Right renal pelvis (tissue), 4 donors: ENCODE data around the gene MN1. TPM values are rescaled to one million over a fixed set of nuclear protein-coding genes. Genes with fewer than 3 reads are reported as not detected.
"Not testable (repeated sequence)": the region's sequence is repeated elsewhere in the genome, so short reads cannot be mapped to it uniquely, and the experiment has no call there.

Experiments used
- DNase-seq, 4 donors: peaks; one replicate each; pipeline ENCODE4 v3.0.0-alpha.2; 2013; ENCODE audit warnings: low read depth in 4 of 4, low spot score in 3 of 4, missing footprints in 1 of 4
- polyA plus RNA-seq, 4 donors: library from polyadenylated mRNA; unstranded; fragments of 120-200 nt; gene quantifications; one replicate each; pipeline ENCODE4 v1.2.1, GENCODE V29; 2013; ENCODE audit not compliant: insufficient read length in 4 of 4

MN1 gene
- polyA plus RNA-seq, 4 donors = 6.7 to 10.2 (median 8.3) TPM

- no peak for DNase-seq
Measured at GRCh38 chr22:27746918-27747317, 54.6 kb downstream of the MN1 start.

DNA sequence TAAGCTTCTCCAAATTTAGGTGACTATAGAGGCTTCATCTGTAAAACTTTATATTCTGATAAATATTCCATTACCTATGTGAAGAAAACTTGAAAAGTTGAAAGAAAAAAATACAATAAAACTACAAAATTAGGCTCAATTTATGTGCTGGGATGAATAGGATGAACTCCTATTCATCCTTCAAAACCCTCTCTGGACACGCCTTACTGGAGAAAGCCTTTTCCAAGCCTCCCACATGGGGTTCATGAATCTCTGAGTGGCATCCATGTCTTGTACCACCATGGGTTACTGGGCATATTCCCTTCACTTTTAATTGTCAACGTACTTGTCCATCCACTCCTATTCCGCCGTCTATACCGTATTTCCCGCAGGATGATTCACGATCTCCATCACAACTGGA is 55.7 kb downstream of the MN1 start:
- no peak for DNase-seq

DNA sequence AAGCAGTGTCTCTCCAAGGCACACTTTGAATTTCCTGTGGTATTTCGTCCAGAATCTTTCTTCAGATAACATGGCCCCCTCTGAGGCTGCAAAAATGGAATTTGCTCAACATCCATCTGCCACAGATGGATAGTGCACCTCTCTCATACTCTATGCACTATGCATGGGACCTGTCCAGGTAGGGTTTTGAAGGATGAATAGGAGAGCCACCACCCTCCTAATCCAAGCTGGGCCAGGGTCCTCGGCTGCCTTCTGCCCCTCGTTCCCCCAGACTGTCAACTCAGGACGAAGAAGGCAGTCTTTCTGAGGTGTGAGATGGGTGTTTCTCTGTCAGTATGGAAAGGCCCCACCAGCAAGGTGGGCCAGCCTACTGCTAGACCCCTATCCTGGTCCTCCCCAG is 56.4 kb downstream of the MN1 start:
- no peak for DNase-seq

- not testable (repeated sequence) for DNase-seq
Measured at GRCh38 chr22:27744078-27744477, 57.5 kb downstream of the MN1 start.

DNA sequence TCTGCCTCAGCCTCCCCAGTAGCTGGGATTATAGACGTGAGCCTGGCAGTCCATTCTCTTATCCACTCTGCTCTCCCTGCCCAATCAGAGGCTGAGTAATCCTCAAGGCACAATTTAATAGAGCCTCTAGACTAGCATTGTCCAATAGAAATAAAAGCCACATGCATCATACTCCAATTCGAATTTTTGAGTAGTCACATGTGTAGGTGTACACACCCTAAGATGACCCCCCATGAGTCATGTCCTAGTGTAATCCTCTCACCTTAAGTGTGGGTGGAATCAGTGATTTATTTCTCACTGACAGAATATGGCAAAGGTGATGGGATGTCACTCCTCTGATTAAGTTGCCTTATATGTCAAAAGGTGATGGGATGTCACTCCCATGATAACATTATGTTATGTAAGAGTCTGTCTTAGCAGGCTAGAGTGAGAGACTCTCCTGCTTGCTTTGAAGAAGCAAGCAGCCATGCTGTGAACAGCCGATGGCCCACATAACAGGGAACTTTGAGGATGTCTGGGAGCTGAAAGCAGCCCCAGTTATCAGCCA is 61.3 kb downstream of the MN1 start:
- DNase-seq = no peak

GRCh38 chr22:27737521-27737920 is 64.0 kb downstream of the MN1 start:
- DNase-seq = no peak

DNA sequence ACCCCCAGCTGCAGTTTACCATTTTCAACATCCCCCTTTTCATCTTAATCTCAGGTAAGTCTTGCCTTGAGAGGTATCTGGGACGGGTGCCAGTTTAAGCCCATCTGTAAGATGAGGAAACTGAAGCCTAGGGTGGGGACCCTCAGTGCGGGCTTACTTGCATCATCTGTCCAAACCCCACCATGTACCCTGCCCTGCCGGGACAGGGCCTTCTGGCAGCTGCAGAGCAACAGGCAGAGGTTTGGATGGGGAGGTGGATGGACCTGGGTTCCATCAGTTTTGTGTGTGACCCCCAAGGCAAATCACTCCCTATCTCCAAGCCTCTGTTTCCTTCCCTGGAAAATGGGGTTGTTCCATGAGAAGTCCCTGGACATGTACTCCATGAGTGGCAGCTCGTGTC is 67.5 kb downstream of the MN1 start:
- DNase-seq = no peak

DNA sequence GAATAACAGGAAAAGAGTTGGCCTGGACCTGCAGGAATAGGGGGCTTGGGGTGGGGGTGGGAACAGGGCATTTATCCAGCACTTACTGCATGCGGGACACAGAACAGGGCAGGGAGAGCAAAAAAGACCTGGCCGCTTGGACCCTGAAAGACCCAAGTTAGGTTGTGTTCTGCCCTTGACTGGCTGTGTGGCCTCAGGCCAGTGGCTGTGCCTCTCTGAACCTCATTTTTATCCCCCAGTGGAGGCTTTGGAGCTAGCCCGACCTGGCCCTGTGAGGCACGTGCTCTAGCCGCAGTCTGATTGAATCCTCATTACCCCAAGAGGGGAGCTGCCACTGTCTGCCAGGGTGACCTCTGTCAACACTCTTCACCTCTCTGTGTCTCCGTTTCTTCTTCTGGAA is 68.7 kb downstream of the MN1 start:
- no peak for DNase-seq

DNA sequence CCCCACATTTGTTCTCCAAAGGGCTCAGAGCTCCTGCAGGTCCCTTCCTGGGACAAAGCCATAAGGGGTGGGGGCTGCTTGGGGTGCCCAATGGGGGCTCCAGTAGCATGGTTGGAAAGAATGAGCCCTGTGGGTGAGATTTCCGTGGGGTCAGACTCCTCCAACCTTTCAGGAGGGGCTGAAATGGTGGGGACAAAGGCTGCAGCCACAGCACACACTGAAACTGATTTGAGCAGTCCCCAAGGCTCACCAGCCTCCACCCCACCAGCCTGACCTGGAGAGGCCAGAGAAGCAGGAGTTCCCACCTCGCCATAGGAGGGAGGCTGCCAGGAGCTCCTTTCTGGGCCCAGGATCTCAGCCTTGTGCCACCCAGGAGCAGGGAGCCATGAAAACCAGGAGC is 69.2 kb downstream of the MN1 start:
- no peak for DNase-seq

DNA sequence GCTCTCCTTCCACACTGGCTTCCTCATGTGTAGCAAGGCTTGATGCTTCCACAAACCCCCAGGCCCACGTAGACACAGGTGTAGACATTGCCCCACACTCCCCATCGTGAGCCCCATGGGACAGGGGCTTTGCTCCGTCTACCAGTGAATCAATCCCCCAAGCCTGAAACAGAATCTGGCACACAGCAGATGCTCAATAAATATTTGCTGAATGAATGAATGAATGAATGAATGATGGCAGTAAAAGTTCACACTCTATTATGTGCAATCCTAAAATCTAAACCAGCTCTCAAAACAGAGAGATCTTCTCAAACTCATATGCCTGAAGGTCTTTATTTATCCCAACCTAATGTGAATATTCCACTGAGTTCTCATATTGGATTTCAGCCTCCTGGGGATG is 69.9 kb downstream of the MN1 start:
- no peak for DNase-seq

DNA sequence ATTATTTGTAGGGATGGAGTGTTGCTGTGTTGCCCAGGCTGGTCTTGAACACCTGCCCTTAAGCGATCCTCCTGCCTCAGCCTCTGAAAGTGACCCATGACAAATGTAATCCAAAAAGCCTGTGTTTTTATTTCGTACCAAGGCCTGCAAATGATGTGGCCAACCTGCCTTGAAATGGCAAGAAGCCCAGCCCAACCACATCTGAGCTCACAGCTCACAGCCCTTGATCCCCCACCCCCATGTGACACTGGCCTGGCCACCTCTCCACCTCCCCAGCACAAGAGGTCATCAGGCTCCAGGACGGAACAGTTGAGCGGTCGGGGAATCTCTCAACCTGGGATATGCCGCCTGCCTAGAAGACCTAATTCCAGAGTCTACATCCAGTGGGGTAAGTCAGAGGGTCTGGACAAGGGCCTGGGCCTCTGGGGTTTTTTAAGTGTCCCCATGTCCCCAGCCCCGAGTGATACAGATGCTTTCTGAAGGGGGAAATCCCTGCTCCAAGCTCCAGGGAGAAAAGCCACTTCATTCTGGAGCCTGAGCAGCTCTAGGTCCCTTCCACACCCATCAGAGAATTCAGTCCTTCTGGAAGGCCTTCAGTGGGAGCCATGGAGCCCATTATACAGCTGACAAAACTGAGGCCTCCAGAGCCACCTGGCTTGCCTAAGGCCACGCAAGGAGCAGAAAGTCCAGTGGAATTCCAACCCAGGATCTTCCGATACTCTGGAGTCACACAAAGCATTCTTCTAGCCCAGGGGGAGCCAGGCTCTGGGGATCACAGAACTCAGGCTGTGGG is 70.7 kb downstream of the MN1 start:
- DNase-seq = no peak

DNA sequence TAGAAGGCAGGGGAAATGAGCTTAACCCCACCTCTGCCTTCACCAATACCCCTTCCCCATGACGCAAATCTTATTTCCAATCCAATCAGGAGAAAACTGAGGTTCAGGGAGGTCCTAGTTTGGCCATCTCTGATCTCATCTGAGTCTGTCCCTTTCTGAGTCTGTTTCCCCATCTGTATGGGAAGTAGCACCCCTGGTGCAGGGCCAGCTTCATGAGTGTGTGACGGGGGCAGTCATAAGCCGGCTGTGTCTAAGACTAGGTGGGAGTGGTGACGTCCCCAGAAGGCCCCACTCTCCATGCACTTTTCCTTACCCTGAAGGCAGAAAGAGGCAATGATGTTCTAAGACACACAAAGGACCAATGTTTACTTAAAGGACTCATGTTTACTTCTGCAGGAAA is 72.3 kb downstream of the MN1 start:
- DNase-seq = no peak

DNA sequence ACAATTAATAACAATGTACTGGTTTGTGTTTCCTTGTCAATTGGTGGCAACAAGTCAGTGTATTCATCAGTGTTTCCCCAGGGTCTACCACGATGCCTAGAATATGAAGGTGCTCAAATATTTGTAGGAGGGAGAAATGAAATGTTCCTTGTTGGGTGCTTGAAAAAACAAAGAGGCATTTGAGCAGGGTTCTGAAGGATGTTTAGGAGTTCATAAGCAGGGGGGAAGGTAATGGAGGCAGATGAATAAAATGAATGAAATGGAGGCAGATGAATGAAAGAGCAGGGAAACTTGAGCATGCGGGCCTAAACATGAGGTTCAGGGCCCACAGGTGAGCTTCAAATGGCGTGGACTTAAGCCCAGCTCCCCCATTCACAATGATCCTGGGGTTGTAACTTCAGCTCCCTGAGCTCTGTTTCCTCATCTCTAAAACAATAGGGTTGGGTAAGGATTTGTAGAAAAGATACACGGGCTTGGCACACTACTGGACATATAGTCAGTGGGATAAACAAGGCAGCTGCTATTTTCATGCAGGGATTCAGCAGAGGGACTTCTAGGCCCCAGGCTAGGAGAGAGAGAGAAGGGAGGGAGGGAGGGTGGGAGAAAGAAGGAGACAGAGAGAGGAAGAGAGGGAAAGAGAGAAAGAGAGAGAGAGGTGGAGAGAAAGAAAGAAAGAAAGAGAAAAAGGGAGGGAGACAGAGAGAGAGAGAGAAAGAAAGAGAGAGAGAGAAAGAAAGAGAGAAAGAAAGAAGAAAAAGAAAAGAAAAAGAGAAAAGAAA is 73.7 kb downstream of the MN1 start:
- no peak for DNase-seq

GRCh38 chr22:27726686-27727449 is 74.7 kb downstream of the MN1 start:
- peak in 3 of 4 donors; percentile 51 to 63 (median 56) for DNase-seq

DNA sequence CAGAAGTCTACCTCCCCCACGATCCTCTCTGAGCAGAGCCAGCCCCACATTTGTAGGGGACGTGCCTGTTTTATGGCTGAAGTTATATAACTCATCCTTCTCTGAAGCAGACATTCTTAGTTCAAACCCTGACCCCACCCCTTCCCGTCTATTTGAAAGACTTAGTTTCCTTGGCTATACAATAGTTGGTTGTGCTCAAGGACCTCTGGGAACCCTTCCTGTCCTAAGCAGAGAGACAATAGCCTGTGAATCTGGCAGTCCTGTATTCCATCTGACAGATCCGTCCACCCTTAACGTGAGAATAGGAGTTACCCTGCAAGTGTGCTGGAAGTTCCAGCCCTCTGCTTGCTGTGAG is 75.2 kb downstream of the MN1 start:
- DNase-seq = no peak

GRCh38 chr22:27725661-27726060 is 75.9 kb downstream of the MN1 start:
- no peak for DNase-seq

DNA sequence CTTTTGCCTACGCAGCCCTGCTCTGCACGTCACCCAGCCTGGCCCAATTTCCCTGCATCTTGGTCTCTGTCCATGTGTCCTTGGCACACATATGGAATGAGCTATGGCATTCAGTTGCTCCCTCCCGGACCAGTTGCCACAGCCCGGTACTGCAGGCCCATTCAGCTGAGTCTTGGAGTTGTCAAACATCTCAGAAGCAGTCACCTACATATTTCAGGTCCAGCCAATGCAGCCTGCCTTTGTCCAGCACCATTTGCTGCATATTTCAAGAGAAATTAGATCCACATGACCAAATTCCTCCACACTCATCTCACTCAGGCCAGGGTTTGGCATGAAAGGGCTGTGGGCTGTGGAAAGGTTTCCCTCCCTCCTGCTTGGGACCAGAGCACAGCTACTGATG is 76.8 kb downstream of the MN1 start:
- DNase-seq = no peak

- no peak for DNase-seq
Measured at GRCh38 chr22:27724157-27724556, 77.4 kb downstream of the MN1 start.

DNA sequence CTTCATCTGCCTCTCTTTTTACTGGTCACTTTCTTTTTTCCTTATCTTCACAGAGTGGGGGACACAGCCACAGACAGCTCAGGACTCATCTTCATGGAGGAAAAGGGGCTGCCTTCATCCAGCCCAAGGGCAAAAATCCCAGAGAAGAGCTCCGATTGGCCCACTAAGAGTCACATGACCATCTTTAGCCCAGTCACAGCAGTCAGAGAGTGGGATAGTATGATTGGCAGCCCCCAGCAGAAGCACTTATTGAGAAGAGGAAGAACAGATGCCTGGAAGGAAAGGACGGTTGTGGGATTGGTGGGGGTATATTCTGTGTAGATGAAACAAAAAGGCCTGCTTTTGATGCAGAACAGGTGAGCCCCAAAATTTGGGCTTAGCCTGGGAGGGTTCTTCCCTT is 77.8 kb downstream of the MN1 start:
- DNase-seq = no peak

DNA sequence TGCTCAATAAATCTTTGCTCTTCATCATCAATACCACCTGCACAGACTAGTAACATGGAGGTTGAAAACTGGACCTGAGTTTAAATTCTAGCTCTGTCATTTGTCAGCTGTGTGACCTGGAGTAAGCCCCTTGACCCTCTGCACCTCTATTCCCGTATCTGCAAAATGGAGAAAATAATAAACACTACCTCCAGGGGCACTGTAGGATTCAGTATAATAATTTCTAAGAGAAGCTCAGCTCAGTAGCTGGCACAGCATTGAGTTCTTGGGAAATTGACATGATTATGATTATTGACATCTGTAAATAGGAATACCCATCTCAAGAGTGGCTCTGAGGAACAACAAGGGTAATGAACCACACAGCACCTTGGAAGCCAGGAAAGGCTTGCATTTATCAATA is 78.4 kb downstream of the MN1 start:
- DNase-seq = no peak

DNA sequence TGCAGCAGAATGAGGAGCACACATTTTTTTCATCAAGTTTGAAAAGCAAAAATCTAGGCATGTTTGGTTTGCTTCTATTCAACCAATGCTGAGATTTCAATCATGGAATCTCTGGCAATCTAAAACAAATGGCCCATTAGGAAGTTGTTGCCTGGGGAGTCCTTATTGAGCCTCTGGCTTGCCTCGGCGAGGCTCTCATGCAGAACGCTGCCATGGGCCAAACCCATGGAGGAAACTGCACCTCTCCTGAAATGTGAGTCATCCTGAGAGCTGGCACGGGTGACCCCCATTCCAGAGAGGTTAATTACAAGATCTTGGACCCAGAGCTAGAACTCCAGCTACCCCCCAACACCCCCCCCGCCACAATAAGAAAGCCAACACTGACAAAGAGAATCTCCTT is 80.7 kb downstream of the MN1 start:
- no peak for DNase-seq
